A549 treated with ZK216348 at 1 μM for 4 hours (cell line): ENCODE data around the gene XAF1. TPM values are rescaled to one million over a fixed set of nuclear protein-coding genes. Genes with fewer than 3 reads are reported as not detected.

ENCODE experiments used
- total RNA-seq: library from RNA; stranded (reverse); fragments of 200-300 nt; extraction: Qiagen RNA extraction; gene quantifications from 5 replicates; pipeline ENCODE4 v1.2.3, GENCODE V29; 2022; ENCODE audit warnings: low read depth

Gene XAF1, protein sequence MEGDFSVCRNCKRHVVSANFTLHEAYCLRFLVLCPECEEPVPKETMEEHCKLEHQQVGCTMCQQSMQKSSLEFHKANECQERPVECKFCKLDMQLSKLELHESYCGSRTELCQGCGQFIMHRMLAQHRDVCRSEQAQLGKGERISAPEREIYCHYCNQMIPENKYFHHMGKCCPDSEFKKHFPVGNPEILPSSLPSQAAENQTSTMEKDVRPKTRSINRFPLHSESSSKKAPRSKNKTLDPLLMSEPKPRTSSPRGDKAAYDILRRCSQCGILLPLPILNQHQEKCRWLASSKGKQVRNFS
- 0.06 TPM in 1 of 5 replicates, not detected in the others for total RNA-seq

DNA sequence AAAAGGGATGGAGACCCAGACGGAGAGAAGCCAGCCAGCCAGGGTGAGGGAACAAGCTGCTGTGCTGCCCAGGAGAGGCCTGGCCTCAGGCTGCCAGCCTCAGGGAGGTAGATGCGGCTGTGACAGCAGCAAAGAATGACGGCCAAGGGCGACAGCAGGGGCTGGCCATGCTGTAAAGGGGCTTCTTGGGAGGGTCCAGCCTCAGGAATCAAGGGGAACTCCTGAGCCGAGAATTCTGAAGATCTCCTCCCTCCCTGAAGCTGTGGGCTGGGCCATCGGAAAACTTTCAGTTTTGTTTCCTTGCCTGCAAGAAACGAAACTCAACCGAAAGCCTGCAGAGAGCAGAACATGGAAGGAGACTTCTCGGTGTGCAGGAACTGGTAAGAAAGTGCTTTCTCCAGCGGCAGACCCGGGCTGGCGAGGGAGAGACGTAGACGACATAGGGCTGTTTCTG is at the start of gene XAF1:
XAF1 (plus strand) TSS at position 316 of the 454 bp plus-strand sequence; CDS start at position 349, 33 bp downstream.

DNA sequence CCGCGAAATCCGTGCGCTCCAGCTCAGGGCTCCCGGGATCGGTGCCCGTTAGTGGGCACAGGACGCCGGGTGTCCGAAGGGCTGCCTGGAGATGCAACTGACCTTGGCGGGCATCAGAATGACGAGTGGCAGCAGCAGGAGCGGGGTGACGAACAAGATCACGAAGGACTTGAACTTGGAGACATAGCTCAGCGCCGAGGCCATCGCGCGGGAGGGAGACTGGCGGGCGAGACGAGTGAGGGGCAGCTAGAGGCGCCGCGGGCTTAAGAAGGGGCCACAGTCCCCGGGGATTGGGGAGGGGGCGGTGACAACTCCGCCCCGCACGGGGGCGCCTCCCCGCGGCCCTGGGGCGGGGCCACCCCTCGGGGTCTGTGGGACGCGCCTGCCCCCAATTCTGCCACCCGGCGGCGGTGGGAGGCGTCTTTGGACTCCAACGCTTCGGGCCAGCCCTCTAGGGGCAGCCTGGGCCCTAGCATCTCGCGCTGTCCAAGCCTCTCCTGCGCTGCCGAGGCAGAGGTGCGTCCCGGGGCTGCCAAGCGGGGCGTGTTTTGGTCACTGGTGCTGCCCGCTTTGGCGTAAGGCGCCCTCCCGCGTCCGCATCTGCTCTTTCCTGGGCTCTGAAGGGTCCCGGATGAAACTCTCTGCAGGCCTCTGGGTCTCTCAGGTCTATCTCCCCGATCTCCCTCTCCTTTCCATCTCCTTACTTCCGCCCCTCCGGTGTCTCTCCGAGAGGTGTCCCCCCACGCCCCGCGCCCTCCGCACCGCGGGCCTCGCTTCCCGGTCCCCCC is 42.5 kb upstream of the XAF1 start, which contains the start of gene SLC13A5:
SLC13A5 (minus strand) TSS at position 240 of the 788 bp plus-strand sequence; CDS start at position 204, 36 bp downstream.

DNA sequence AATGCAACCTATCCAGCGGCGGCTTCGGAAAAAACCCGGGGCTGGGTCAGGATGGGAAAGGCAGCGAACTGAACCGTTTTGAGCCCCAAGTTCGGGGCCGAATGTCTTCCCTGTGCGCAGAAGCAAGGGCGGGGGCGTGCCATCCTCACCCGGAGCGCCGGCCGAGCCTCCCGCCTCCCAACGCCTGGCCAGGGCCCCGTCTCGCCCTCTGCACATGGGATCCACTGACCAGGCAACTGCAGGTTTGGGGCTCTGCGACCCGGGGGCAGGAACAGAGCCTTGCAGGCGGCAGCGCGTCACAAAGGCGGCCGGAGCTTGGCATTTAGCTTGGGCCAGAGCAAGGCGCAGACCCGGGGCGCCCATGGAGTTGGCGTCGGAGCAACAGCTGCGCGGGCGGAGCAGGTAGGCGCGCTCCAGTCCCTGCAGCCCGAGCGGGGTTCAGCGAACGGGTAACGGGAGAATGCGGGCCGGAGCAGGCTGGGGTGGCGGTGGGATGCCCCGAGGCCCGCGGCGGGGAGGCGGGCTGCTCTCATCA is 20.1 kb downstream of the XAF1 start, which contains the start of gene FBXO39:
FBXO39 (plus strand) TSS at position 345 of the 535 bp plus-strand sequence. CDS start 3,654 bp downstream, outside the sequence.

Other genes with a start within 250 kb of the XAF1 start
- gene PITPNM3, start 199.5 kb upstream of the XAF1 start, total RNA-seq: 1.8 to 3.0 TPM (median 2.2 TPM) in 5 replicates
- gene KIAA0753, start 115.3 kb upstream of the XAF1 start, total RNA-seq: 14.4 to 20.8 TPM (median 18.3 TPM) in 5 replicates
- 346 to 556 TPM (median 427 TPM) in 5 replicates for gene TXNDC17, start 115.0 kb upstream of the XAF1 start, total RNA-seq
- 22.3 to 32.6 TPM (median 28.9 TPM) in 5 replicates for gene MED31, start 104.4 kb upstream of the XAF1 start, total RNA-seq
- gene C17orf100, start 104.3 kb upstream of the XAF1 start, total RNA-seq: 1.6 to 3.1 TPM (median 2.9 TPM) in 5 replicates
- gene SLC13A5, start 42.7 kb upstream of the XAF1 start, total RNA-seq: 0.11 to 0.40 TPM (median 0.20 TPM) in 4 of 5 replicates, not detected in the other
- gene FBXO39, start 20.2 kb downstream of the XAF1 start, total RNA-seq: not detected in 5 replicates
- gene TEKT1, start 75.7 kb downstream of the XAF1 start, total RNA-seq: 0.12 to 0.21 TPM in 2 of 5 replicates, not detected in the others
- not detected in 5 replicates for gene ALOX12, start 240.0 kb downstream of the XAF1 start, total RNA-seq